Middle frontal gyrus (tissue), 1 donor: ENCODE results near the gene SYNE1.
"Not testable (repeated sequence)": the region's sequence is repeated elsewhere in the genome, so short reads cannot be mapped to it uniquely, and the experiment has no call there.

Experiments
- DNase-seq: peaks from one replicate; pipeline ENCODE4 v3.0.0-alpha.2; 2015; ENCODE audit warnings: low spot score; ENCODE audit errors: extremely low spot score

Gene SYNE1

GRCh38 chr6:152148412-152148811 is 488.8 kb downstream of the SYNE1 start:
- DNase-seq = no peak

GRCh38 chr6:152147269-152147668 is 489.9 kb downstream of the SYNE1 start:
- DNase-seq = no peak

- DNase-seq = no peak
Observed at GRCh38 chr6:152146385-152146784, 490.8 kb downstream of the SYNE1 start.

GRCh38 chr6:152143359-152143758 is 493.8 kb downstream of the SYNE1 start:
- DNase-seq = no peak

GRCh38 chr6:152142105-152142504 is 495.1 kb downstream of the SYNE1 start:
- DNase-seq = no peak

GRCh38 chr6:152138344-152138743 is 498.8 kb downstream of the SYNE1 start:
- DNase-seq = not testable (repeated sequence)

- no peak for DNase-seq
Observed at GRCh38 chr6:152136449-152136825, 500.7 kb downstream of the SYNE1 start.

- DNase-seq = no peak
Observed at GRCh38 chr6:152135755-152136448, 501.3 kb downstream of the SYNE1 start.

- no peak for DNase-seq
Observed at GRCh38 chr6:152130441-152130840, 506.7 kb downstream of the SYNE1 start.

- no peak for DNase-seq
Observed at GRCh38 chr6:152129691-152130151, 507.4 kb downstream of the SYNE1 start.

- no peak for DNase-seq
Observed at GRCh38 chr6:152127432-152128165, 509.6 kb downstream of the SYNE1 start.

- DNase-seq = peak; percentile 29
Observed at GRCh38 chr6:152124429-152125074, 512.6 kb downstream of the SYNE1 start.

- no peak for DNase-seq
Observed at GRCh38 chr6:152123076-152123475, 514.1 kb downstream of the SYNE1 start.

GRCh38 chr6:152122434-152122833 is 514.7 kb downstream of the SYNE1 start:
- DNase-seq = no peak

GRCh38 chr6:152121910-152122309 is 515.3 kb downstream of the SYNE1 start:
- DNase-seq = no peak

GRCh38 chr6:152119831-152120230 is 517.3 kb downstream of the SYNE1 start:
- DNase-seq = no peak

- no peak for DNase-seq
Observed at GRCh38 chr6:152118678-152119077, 518.5 kb downstream of the SYNE1 start.

- no peak for DNase-seq
Observed at GRCh38 chr6:152118224-152118623, 518.9 kb downstream of the SYNE1 start.

- no peak for DNase-seq
Observed at GRCh38 chr6:152117156-152118133, 519.7 kb downstream of the SYNE1 start.

GRCh38 chr6:152112491-152113261 is 524.5 kb downstream of the SYNE1 start:
- DNase-seq = no peak
